ENCODE results near the gene MCU. TPM values are rescaled to one million over a fixed set of nuclear protein-coding genes. Genes with fewer than 3 reads are reported as not detected.

MCU gene
- total and polyA plus RNA-seq, 2 of the 8 experiments (the other 6 are each of a cell fraction or from before 2014, with no cell fraction given), result 51.6 to 62.2 TPM

- POLR2A ChIA-PET (ENCODE audit: partially characterized antibody), result no interaction called here
Measured at GRCh38 chr10:72855790-72856189, 163.8 kb downstream of the MCU start.

More at GRCh38 chr10:72855790-72856189, 163.8 kb downstream of the MCU start:
- FAIRE-seq (no peak), DNase-seq (ENCODE audit: low read depth in 1 of 2, low spot score in 2 of 2) (no peak)
- H4K20me1 ChIP-seq (replicated peaks in 1 of 2; ENCODE audit: control insufficient read depth in 1 of 2, insufficient read depth in 2 of 2, low read length in 2 of 2), result no peaks in the 10 kb centered on the region
- H3K4me3 ChIP-seq (ENCODE audit: extremely low read depth in 1 of 4, insufficient read depth in 2 of 4, low read depth in 3 of 4, low read length in 4 of 4), result no peak overlapping the region
- H3K23me2 ChIP-seq (ENCODE audit: low read depth, low read length), result no peaks in the 10 kb centered on the region
- H3K4me1 ChIP-seq (replicated peaks in 1 of 4; ENCODE audit: control insufficient read depth in 3 of 4, insufficient read depth in 4 of 4, low read length in 3 of 4), result no peaks in the 10 kb centered on the region
- no peaks in the 10 kb centered on the region for H3K27me3 ChIP-seq (replicated peaks in 1 of 4; ENCODE audit: control insufficient read depth in 3 of 4, extremely low read depth in 1 of 4, insufficient read depth in 3 of 4, low read length in 3 of 4)
- H2AK5ac ChIP-seq (ENCODE audit: low read depth, low read length), result no peak overlapping the region
- no peak overlapping the region for H2BK5ac ChIP-seq (ENCODE audit: low read depth, low read length)
- no peak overlapping the region for H2AFZ ChIP-seq (ENCODE audit: low read length)
- no peak overlapping the region for H3K56ac ChIP-seq (replicated peaks; ENCODE audit: insufficient read length, low read depth, low read length)
- no peaks in the 10 kb centered on the region for H3K79me1 ChIP-seq (ENCODE audit: low read depth, low read length)
- no peak overlapping the region for H4K8ac ChIP-seq (ENCODE audit: extremely low read depth, insufficient read depth, low read length)
- no peak overlapping the region for H3K4ac ChIP-seq (replicated peaks; ENCODE audit: insufficient read length, low read depth, low read length)
- H3K9ac ChIP-seq (replicated peaks in 1 of 4; ENCODE audit: extremely low read depth in 1 of 4, low read depth in 3 of 4, low read length in 3 of 4), result no peak overlapping the region
- H2BK12ac ChIP-seq (ENCODE audit: low read depth, low read length), result no peak overlapping the region
- no peak overlapping the region for H3K27ac ChIP-seq (ENCODE audit: low read depth, low read length)
- H2BK20ac ChIP-seq (ENCODE audit: low read length), result no peak overlapping the region
- no peak overlapping the region for H4K91ac ChIP-seq (replicated peaks; ENCODE audit: insufficient read length, low read length)
- no peak for TF ChIP-seq CTBP2 (IDR thresholded peaks at IDR 0.05; ENCODE audit: borderline replicate concordance, insufficient read depth, insufficient read length, low read length)
- H3K14ac ChIP-seq (ENCODE audit: insufficient read length), result no peak overlapping the region
- no peak overlapping the region for H4K5ac ChIP-seq (ENCODE audit: insufficient read length, low read depth, low read length)
- no peak overlapping the region for H3K4me2 ChIP-seq (ENCODE audit: insufficient read depth in 1 of 2, low read depth in 2 of 2, low read length in 2 of 2)
- no peaks in the 10 kb centered on the region for H3K79me2 ChIP-seq (ENCODE audit: control insufficient read depth in 1 of 2, insufficient read depth in 2 of 2, low read length in 2 of 2)
- H3K9me3 ChIP-seq (ENCODE audit: insufficient read depth in 2 of 2, low read depth in 1 of 2, low read length in 1 of 2), result peaks cover 8% of the 10 kb centered on the region in 2 experiments; a peak in 3 of 4 replicates
- H3K36me3 ChIP-seq (ENCODE audit: control insufficient read depth in 2 of 4, insufficient read depth in 4 of 4, low read length in 3 of 4), result peaks cover 0 to 3% (median 0%) of the 10 kb centered on the region in 4 experiments; a peak in 1 of 8 replicates
- H2BK120ac ChIP-seq (replicated peaks; ENCODE audit: low read depth, low read length), result no peak overlapping the region
- no peak overlapping the region for H2BK15ac ChIP-seq (ENCODE audit: low read length)
- H3K23ac ChIP-seq (ENCODE audit: insufficient read length), result no peak overlapping the region
- WGBS, 2 experiments (ENCODE audit: extremely low coverage in 1 of 2, insufficient coverage in 1 of 2, insufficient read length in 1 of 2, insufficient replicate concordance in 2 of 2, low coverage in 1 of 2, low lambda C conversion rate in 2 of 2, missing lambda C conversion rate in 1 of 2), result 97% methylated on average over 2 of the region's 2 CpGs; no CpG with 5 or more reads in 1 of the 2 experiments
- no peak overlapping the region for H3K18ac ChIP-seq (ENCODE audit: extremely low read depth, low read length)
- CTCF ChIA-PET (ENCODE audit: partially characterized antibody), result interaction anchor here (0.7 to 0.9 kb wide), 3 partner anchors 11 to 1524 kb away, joined by 3 to 4 read pairs (median 3); no protein-coding TSS in a partner anchor
